ENCODE measurements around the gene EIF4A3.

DNA sequence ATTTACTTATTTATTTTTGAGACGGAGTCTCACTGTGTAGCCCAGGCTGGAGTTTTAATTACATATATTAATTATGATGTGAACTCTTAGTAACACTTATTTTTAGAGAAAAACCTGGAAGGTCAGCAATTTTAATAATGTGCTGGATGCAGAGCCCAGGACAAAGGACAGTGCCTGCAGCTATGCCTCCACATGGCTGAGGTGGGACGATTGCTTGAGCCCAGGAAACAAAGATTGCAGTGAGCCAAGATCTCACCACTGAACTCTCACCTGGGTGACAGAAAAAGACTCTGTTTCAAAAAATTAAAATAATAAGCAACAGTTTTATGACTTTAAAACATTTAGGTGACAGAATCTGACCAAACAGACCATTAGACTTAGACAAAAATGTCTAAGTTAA, 11.9 kb upstream of the EIF4A3 start:
- TF ChIP-seq, protein P1, sequence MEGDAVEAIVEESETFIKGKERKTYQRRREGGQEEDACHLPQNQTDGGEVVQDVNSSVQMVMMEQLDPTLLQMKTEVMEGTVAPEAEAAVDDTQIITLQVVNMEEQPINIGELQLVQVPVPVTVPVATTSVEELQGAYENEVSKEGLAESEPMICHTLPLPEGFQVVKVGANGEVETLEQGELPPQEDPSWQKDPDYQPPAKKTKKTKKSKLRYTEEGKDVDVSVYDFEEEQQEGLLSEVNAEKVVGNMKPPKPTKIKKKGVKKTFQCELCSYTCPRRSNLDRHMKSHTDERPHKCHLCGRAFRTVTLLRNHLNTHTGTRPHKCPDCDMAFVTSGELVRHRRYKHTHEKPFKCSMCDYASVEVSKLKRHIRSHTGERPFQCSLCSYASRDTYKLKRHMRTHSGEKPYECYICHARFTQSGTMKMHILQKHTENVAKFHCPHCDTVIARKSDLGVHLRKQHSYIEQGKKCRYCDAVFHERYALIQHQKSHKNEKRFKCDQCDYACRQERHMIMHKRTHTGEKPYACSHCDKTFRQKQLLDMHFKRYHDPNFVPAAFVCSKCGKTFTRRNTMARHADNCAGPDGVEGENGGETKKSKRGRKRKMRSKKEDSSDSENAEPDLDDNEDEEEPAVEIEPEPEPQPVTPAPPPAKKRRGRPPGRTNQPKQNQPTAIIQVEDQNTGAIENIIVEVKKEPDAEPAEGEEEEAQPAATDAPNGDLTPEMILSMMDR (IDR thresholded peaks at IDR 0.05), result no peak
- TF ChIP-seq POLR2A (IDR thresholded peaks at IDR 0.05), result no peak

Data from ovary (tissue), 3 donors.